NCI-H2029 treated with DMSO at 0.1 percent for 48 hours (cell line): ENCODE measurements around the gene CNNM4.
"Not testable (repeated sequence)": the region's sequence is repeated elsewhere in the genome, so short reads cannot be mapped to it uniquely, and the experiment has no call there.

ENCODE experiments used
- DNase-seq: peaks from one replicate; lab custom pipeline; 2025; lab: John Stamatoyannopoulos, UW

The CNNM4 gene

GRCh38 chr2:96792772-96793749, 32.4 kb downstream of the CNNM4 start:
- no peak for DNase-seq

GRCh38 chr2:96795076-96795475, 34.4 kb downstream of the CNNM4 start:
- no peak for DNase-seq

- not testable (repeated sequence) for DNase-seq
Measured at GRCh38 chr2:96796497-96796896, 35.8 kb downstream of the CNNM4 start.

GRCh38 chr2:96797066-96797625, 36.4 kb downstream of the CNNM4 start:
- DNase-seq, result no peak

- no peak for DNase-seq
Measured at GRCh38 chr2:96798733-96799622, 38.3 kb downstream of the CNNM4 start.

GRCh38 chr2:96799623-96799935, 38.9 kb downstream of the CNNM4 start:
- no peak for DNase-seq

GRCh38 chr2:96800061-96801004, 39.6 kb downstream of the CNNM4 start:
- no peak for DNase-seq

GRCh38 chr2:96801005-96801785, 40.5 kb downstream of the CNNM4 start:
- DNase-seq, result peak; percentile 8

- DNase-seq, result no peak
Measured at GRCh38 chr2:96801786-96802595, 41.3 kb downstream of the CNNM4 start.

GRCh38 chr2:96802721-96803120, 42.0 kb downstream of the CNNM4 start:
- DNase-seq, result no peak

- no peak for DNase-seq
Measured at GRCh38 chr2:96804986-96805385, 44.3 kb downstream of the CNNM4 start.

GRCh38 chr2:96805946-96806345, 45.2 kb downstream of the CNNM4 start:
- DNase-seq, result not testable (repeated sequence)

- no peak for DNase-seq
Measured at GRCh38 chr2:96806468-96807126, 45.9 kb downstream of the CNNM4 start.

- no peak for DNase-seq
Measured at GRCh38 chr2:96807127-96807471, 46.4 kb downstream of the CNNM4 start.

- DNase-seq, result no peak
Measured at GRCh38 chr2:96808176-96808837, 47.6 kb downstream of the CNNM4 start.

- no peak for DNase-seq
Measured at GRCh38 chr2:96809216-96809882, 48.6 kb downstream of the CNNM4 start.

- no peak for DNase-seq
Measured at GRCh38 chr2:96809951-96810782, 49.5 kb downstream of the CNNM4 start.
